Measurements from ENCODE around the gene DNASE1L1. TPM values are rescaled to one million over a fixed set of nuclear protein-coding genes. Genes with fewer than 3 reads are reported as not detected.

DNASE1L1 gene
- polyA plus RNA-seq, 1 donor from 2014 or later = 9.2 TPM

DNA sequence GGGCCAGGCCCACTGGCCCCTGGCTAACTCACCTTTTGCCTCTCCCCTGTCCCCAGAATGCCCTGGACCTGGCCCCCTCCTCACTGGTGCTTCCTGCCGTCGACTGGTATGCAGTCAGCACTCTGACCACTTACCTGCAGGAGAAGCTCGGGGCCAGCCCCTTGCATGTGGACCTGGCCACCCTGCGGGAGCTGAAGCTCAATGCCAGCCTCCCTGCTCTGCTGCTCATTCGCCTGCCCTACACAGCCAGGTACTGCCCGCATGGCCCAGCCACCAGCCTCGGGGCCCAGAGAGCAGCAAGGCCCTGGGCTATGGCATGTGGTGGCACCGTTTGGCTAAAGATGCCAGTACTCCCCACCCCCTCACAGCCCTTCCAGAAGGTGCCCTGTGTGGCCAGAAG, 23.2 kb upstream of the DNASE1L1 start:
- Histone ChIP-seq H3K4me2 (ENCODE audit: low read length) (no peak overlapping the region), H3K9me2 (ENCODE audit: insufficient read depth, low read length) (no peaks in the 10 kb centered on the region), H3F3A (ENCODE audit: insufficient read depth, low read length, poor library complexity, severe bottlenecking) (no peaks in the 10 kb centered on the region), H3K9ac (ENCODE audit: low read length) (no peak overlapping the region), H3K36me3 (ENCODE audit: insufficient read depth, low read length) (no peaks in the 10 kb centered on the region), H3K4me3 (ENCODE audit: low read length) (no peak overlapping the region), H3K9me3 (ENCODE audit: low read length) (no peaks in the 10 kb centered on the region), H3K79me2 (replicated peaks; ENCODE audit: insufficient read depth, low read length) (peaks cover 12% of the 10 kb centered on the region), H2AFZ (ENCODE audit: low read depth, low read length) (no peak overlapping the region), H3K27ac (ENCODE audit: low read length) (no peak overlapping the region), H3K27me3 (ENCODE audit: insufficient read depth, low read depth, low read length) (no peaks in the 10 kb centered on the region), H4K20me1 (ENCODE audit: insufficient read depth) (no peaks in the 10 kb centered on the region)
- TF ChIP-seq, protein P1, sequence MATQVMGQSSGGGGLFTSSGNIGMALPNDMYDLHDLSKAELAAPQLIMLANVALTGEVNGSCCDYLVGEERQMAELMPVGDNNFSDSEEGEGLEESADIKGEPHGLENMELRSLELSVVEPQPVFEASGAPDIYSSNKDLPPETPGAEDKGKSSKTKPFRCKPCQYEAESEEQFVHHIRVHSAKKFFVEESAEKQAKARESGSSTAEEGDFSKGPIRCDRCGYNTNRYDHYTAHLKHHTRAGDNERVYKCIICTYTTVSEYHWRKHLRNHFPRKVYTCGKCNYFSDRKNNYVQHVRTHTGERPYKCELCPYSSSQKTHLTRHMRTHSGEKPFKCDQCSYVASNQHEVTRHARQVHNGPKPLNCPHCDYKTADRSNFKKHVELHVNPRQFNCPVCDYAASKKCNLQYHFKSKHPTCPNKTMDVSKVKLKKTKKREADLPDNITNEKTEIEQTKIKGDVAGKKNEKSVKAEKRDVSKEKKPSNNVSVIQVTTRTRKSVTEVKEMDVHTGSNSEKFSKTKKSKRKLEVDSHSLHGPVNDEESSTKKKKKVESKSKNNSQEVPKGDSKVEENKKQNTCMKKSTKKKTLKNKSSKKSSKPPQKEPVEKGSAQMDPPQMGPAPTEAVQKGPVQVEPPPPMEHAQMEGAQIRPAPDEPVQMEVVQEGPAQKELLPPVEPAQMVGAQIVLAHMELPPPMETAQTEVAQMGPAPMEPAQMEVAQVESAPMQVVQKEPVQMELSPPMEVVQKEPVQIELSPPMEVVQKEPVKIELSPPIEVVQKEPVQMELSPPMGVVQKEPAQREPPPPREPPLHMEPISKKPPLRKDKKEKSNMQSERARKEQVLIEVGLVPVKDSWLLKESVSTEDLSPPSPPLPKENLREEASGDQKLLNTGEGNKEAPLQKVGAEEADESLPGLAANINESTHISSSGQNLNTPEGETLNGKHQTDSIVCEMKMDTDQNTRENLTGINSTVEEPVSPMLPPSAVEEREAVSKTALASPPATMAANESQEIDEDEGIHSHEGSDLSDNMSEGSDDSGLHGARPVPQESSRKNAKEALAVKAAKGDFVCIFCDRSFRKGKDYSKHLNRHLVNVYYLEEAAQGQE (IDR thresholded peaks at IDR 0.05; ENCODE audit: borderline replicate concordance) = no peak
- TF ChIP-seq TAF1 (IDR thresholded peaks at IDR 0.05; ENCODE audit: low read depth) (no peak), MXI1 (conservative IDR thresholded peaks at IDR 0.05; ENCODE audit: poor library complexity, severe bottlenecking) (no peak), EP300 (conservative IDR thresholded peaks at IDR 0.05; ENCODE audit: poor library complexity, severe bottlenecking) (no peak), EZH2 (IDR thresholded peaks at IDR 0.05; ENCODE audit: borderline replicate concordance, insufficient read depth, low read length, poor library complexity, severe bottlenecking) (no peak), SMC3 (conservative IDR thresholded peaks at IDR 0.05; ENCODE audit: poor library complexity) (no peak), RAD21 (conservative IDR thresholded peaks at IDR 0.05) (no peak), POLR2AphosphoS5 (IDR thresholded peaks at IDR 0.05) (no peak)
- TF ChIP-seq, protein P2, sequence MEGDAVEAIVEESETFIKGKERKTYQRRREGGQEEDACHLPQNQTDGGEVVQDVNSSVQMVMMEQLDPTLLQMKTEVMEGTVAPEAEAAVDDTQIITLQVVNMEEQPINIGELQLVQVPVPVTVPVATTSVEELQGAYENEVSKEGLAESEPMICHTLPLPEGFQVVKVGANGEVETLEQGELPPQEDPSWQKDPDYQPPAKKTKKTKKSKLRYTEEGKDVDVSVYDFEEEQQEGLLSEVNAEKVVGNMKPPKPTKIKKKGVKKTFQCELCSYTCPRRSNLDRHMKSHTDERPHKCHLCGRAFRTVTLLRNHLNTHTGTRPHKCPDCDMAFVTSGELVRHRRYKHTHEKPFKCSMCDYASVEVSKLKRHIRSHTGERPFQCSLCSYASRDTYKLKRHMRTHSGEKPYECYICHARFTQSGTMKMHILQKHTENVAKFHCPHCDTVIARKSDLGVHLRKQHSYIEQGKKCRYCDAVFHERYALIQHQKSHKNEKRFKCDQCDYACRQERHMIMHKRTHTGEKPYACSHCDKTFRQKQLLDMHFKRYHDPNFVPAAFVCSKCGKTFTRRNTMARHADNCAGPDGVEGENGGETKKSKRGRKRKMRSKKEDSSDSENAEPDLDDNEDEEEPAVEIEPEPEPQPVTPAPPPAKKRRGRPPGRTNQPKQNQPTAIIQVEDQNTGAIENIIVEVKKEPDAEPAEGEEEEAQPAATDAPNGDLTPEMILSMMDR (IDR thresholded peaks at IDR 0.05; ENCODE audit: poor library complexity, severe bottlenecking) = no peak

DNA sequence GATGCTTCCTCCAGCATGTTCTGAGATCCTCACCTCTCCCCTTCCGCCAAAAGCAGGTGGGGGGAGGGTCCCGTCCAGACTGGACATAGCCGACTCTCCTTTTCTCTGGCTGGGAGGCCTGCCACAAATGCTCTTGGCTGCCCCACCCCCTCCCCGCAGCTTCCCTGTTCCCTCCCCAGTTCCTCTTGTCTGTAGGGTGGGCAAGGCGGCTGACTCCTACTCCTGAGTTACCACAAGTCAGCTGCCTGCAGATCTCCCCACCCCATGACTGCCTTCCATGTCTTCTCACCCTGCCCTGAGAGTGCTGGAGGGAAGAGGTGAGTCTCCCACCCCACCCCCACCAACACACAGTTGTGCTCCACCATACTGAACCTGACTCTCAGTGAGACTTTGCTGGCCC, 22.3 kb upstream of the DNASE1L1 start:
- H4K20me1 ChIP-seq (ENCODE audit: insufficient read depth) = no peaks in the 10 kb centered on the region
- H3K9me2 ChIP-seq (ENCODE audit: insufficient read depth, low read length) = no peaks in the 10 kb centered on the region
- no peaks in the 10 kb centered on the region for H3F3A ChIP-seq (ENCODE audit: insufficient read depth, low read length, poor library complexity, severe bottlenecking)
- H2AFZ ChIP-seq (ENCODE audit: low read depth, low read length) = no peak overlapping the region
- no peak overlapping the region for H3K9ac ChIP-seq (ENCODE audit: low read length)
- H3K27ac ChIP-seq (ENCODE audit: low read length) = no peak overlapping the region
- H3K4me3 ChIP-seq (ENCODE audit: low read length) = no peak overlapping the region
- H3K4me2 ChIP-seq (ENCODE audit: low read length) = no peak overlapping the region
- TF ChIP-seq TAF1 (IDR thresholded peaks at IDR 0.05; ENCODE audit: low read depth) = no peak
- no peaks in the 10 kb centered on the region for H3K27me3 ChIP-seq (ENCODE audit: insufficient read depth, low read depth, low read length)
- H3K9me3 ChIP-seq (ENCODE audit: low read length) = no peaks in the 10 kb centered on the region
- no peaks in the 10 kb centered on the region for H3K36me3 ChIP-seq (ENCODE audit: insufficient read depth, low read length)
- H3K79me2 ChIP-seq (replicated peaks; ENCODE audit: insufficient read depth, low read length) = peaks cover 12% of the 10 kb centered on the region

DNA sequence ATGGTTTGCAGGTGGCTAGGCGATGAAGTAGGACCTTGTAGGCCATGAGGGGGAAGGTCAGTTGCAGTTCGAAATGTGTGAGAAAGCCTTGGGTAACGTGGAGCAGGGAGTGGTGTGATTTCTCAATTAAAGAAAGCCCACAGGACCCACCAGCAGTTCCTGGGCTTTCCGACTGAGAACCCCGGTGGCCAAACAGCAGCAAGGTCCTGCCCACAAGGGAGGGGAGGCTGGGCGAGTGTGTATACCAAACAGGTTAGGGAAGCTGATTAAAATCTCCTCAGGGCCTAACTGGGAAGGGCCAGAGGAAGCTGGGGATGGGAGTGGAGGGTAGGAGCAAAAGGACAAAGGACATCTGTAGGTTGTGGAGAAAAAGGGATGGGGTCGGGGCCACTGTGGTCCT, 21.9 kb upstream of the DNASE1L1 start:
- no peaks in the 10 kb centered on the region for H4K20me1 ChIP-seq (ENCODE audit: insufficient read depth)
- TF ChIP-seq POLR2AphosphoS5 (IDR thresholded peaks at IDR 0.05) (no peak), MXI1 (conservative IDR thresholded peaks at IDR 0.05; ENCODE audit: poor library complexity, severe bottlenecking) (no peak), EZH2 (IDR thresholded peaks at IDR 0.05; ENCODE audit: borderline replicate concordance, insufficient read depth, low read length, poor library complexity, severe bottlenecking) (no peak), SMC3 (conservative IDR thresholded peaks at IDR 0.05; ENCODE audit: poor library complexity) (no peak), EP300 (conservative IDR thresholded peaks at IDR 0.05; ENCODE audit: poor library complexity, severe bottlenecking) (no peak), RAD21 (conservative IDR thresholded peaks at IDR 0.05) (no peak), TAF1 (IDR thresholded peaks at IDR 0.05; ENCODE audit: low read depth) (no peak)
- TF ChIP-seq, protein P1 (IDR thresholded peaks at IDR 0.05; ENCODE audit: borderline replicate concordance) = no peak
- TF ChIP-seq, protein P2 (IDR thresholded peaks at IDR 0.05; ENCODE audit: poor library complexity, severe bottlenecking) = no peak
- H3K36me3 ChIP-seq (ENCODE audit: insufficient read depth, low read length) = no peaks in the 10 kb centered on the region
- no peaks in the 10 kb centered on the region for H3K27me3 ChIP-seq (ENCODE audit: insufficient read depth, low read depth, low read length)
- H3K9ac ChIP-seq (ENCODE audit: low read length) = no peak overlapping the region
- no peaks in the 10 kb centered on the region for H3K9me2 ChIP-seq (ENCODE audit: insufficient read depth, low read length)
- no peak overlapping the region for H3K27ac ChIP-seq (ENCODE audit: low read length)
- peak overlapping the region; percentile 30 for H3K4me3 ChIP-seq (ENCODE audit: low read length)
- no peak overlapping the region for H3K4me2 ChIP-seq (ENCODE audit: low read length)
- peaks cover 12% of the 10 kb centered on the region for H3K79me2 ChIP-seq (replicated peaks; ENCODE audit: insufficient read depth, low read length)
- no peaks in the 10 kb centered on the region for H3K9me3 ChIP-seq (ENCODE audit: low read length)
- H3F3A ChIP-seq (ENCODE audit: insufficient read depth, low read length, poor library complexity, severe bottlenecking) = no peaks in the 10 kb centered on the region
- H2AFZ ChIP-seq (ENCODE audit: low read depth, low read length) = no peak overlapping the region

Measured in neural cell (in vitro differentiated cells).